ENCODE results near the gene RYK.
A peak's percentile ranks its signal among the peaks of the same experiment; 100 is the strongest.
"Not testable (repeated sequence)": the region's sequence is repeated elsewhere in the genome, so short reads cannot be mapped to it uniquely, and the experiment has no call there.

The RYK gene

DNA sequence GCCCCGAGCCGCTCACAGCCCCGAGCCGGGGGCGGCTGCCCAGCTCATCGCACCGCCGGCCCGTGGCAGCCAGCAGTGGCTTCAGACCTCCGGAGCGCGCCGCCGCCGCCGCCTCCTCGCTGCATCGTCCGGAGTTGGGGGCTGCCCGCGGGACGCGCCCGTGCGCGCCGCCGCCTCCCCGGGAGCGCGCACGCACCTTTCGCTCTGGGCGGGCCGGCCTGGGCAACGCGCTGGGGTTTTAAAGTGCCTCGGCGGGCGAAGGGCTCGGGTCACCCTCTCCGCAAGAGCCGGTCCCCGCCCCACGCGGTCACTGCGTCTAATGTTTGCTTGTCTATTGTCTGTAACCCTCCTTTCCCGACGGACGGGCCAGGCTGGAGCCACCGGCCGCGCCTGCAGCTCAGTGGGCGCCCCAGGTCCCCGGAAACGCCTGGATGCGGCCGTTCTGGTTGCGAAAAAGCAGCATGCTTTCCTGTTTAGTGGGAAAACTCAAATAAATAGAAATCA, at the start of gene RYK:
Gene RYK, minus strand, starts transcription at position 143 of the 504 bp plus-strand sequence. CDS start 205 bp downstream, outside the sequence.
- peak within 1 kb of the TSS; percentile 81 for H3K27ac ChIP-seq
- DNase-seq (ENCODE audit: low read depth, low spot score) = no peak

DNA sequence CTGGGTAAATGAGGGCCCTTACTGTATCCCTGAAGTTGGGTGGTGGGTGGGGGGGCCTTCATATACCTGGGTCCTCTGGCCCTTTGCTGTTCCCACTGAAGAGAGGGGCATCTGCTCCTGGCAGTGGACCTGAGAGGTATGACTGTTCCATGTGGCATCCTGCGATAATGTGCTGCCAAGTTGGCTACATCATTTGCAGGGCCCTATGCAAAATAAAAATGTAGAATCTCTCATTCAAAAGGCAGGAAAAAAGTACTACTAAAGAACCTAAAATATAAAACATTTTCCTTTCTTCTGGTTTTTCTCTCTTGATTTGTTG, 49.2 kb upstream of the RYK start:
- no peak overlapping the region for H3K27ac ChIP-seq
- DNase-seq (ENCODE audit: low read depth, low spot score) = no peak

DNA sequence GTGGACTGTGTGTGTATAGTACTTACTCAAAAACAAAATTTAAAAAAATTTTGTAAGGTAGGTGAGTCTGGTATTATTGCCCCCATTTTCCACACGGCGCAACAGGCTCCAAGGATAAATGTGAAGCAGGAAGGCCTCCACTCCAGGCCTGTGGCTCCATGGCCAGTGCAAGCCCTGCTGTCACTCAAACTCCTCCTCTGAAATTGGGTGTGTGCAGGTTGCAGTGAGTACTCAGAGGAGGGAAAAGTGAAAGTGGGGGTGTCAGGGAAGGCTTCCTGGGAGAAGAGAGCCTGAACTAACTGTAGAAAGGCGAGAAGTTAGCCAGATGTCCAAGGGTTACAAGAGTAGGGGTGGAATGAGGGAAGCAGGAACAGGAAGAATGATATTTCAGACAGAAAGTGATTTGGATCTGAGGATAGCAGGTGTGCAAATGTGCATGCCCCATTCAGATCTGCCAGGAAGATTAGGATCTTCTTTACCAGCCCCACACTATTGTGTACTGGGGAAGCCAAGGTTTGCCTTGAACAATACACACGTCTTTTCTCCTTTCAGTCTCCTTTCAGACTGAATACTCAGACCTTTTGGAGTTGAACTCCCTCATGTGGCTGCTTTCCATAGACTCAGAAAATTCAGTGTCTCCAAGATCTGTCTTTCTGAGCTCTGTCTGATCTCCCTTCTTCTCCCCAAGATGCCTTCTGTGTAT, 48.7 kb upstream of the RYK start:
- no peak overlapping the region for H3K27ac ChIP-seq
- DNase-seq (ENCODE audit: low read depth, low spot score) = no peak

DNA sequence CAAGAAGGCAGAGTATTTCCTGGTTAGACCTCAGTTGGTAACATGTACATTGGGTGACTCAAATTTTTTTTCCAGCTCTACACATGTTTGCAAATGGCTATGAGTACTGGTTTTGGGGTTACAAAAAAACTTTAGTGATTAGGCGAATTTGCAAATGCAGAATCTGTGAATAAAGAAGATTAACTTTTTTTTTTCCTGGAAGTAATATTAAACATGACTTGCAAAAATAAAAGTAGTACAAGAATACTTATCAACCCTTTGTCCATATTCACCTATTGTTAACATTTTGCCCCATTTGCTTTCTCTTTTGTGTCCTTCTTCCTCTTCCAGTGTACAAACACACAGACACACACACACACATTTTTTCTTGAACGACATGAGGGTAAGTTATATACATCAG, 47.6 kb upstream of the RYK start:
- H3K27ac ChIP-seq = no peak overlapping the region
- no peak for DNase-seq (ENCODE audit: low read depth, low spot score)

GRCh38 chr3:134296616-134297015, 46.0 kb upstream of the RYK start:
- no peak overlapping the region for H3K27ac ChIP-seq
- no peak for DNase-seq (ENCODE audit: low read depth, low spot score)

DNA sequence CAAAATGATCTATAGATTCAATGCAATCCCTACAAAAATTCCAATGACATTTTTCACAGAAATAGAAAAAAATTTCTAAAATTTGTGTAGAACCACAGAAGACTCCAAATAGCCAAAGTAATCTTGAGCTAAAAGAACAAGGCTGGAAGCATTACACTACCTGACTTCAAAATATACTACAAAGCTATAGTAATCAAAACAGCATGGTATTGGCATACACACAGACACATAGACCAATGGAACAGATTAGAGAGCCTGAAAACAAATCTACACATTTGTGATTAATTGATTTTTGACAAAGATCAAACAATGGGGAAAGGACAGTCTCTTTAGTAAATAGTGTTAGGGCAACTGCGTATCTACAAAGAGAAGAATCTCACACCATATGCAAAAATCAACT, 45.3 kb upstream of the RYK start:
- DNase-seq (ENCODE audit: low read depth, low spot score) = no peak
- H3K27ac ChIP-seq = no peak overlapping the region

DNA sequence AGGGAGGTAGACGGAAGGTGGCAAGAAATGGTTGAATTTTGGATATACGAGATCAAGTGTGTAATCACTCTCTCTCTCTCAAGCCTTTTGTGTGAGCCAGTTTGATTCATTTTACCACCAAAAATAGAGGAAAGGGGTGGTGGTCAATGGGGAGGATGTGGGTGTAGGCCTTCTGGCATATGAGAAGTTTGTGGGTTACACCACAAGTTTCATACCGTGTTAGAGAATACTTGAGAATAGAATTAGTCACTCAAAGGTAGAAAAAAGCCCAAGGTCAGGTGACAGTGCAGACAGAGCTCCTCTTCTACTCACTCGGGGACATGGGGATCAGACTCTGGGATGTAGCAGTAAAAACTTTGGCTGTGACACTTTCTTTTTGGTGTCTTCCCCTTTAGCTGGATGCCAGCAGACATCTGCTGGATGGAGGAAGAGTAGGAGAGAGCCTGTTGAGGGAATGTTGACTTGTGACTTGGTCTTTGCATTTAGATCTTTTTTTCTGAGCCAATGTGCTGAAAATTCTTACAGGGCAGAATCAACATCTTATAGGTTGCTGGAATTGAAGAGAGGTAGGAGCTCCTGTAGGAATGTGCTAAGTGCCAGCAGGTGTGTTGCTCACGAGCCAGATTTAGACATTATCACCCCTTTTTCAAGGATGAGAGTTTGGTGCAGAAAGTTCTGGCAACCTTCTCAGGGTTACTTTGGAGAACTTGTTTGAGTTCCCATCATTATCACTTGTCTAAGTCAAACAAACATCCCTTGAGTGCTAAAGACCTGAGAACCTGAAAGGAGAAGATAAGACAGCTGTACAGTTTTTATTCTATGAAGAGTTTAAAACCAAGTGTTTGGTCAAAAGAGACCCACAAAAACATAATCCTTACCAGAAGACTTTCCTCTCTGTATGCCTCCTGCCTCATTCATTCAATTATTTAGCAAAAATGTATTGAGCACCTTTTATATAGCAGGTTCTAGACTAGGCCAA, 43.9 kb upstream of the RYK start:
- DNase-seq (ENCODE audit: low read depth, low spot score) = no peak
- no peak overlapping the region for H3K27ac ChIP-seq

DNA sequence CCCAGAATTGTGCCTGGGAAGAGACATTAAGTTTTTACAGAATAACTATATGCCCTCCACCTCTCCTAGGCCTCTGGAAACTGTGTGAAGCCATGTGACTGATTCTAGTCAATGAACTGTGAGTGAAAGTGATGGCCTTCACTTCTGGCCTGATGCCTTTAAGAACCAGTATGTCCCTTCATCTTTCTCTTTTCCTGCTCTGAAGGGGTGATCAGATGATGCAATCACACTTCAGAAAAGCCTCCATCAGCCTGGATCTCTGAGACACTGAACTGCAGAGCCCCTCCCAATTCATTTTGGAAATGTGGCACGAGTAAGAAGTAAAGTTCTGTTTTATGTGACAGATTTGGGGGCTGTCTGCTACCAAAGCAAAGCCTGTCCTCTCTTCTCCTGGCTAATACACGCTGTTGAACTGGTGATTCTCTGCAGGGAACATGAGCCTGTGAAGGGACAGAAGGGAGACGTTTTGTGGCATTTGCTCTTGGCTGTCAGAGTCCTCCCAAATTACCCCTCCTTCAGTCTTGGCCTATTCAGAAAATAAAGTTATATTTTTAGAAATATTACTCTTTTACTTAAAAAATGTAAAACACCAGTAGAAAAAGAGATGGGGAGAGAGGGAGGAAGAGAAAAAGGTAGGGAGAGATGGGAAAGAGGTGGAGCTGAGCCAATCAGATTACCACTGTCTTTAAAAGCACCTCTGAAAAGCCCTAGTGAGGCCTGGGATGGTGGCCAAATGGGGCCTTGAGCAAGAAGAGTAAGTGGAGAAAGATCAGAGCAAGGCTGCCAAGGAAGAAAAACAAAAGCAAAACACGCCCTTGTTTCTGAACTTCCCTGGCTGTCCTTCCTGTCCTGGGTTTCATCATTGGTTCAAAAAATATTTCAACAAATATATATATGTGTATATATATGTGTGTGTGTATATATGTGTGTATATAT, 40.9 kb upstream of the RYK start:
- no peak for DNase-seq (ENCODE audit: low read depth, low spot score)
- H3K27ac ChIP-seq = no peak overlapping the region

DNA sequence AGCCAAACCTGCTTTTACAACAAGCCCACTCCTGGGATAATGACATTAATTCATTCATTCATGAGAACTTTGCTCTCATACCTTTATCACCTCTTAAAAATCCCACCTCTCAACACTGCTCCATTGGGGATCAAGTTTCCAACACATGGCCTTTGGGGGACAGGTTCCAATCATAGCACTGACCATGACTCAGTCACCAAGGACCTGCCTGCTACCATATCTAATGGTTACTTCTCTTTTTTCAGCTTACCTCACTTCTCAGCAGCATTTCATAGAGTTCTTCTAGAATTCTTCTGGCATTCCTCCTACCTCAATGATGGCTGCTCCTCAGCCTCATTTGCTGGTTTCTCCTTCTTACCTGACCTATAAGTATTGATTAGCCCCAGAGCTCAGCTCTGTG, 36.9 kb upstream of the RYK start:
- no peak overlapping the region for H3K27ac ChIP-seq
- DNase-seq (ENCODE audit: low read depth, low spot score) = no peak

- no peak for DNase-seq (ENCODE audit: low read depth, low spot score)
These were observed 33.8 kb upstream of the RYK start for GRCh38 chr3:134284438-134284837.

DNA sequence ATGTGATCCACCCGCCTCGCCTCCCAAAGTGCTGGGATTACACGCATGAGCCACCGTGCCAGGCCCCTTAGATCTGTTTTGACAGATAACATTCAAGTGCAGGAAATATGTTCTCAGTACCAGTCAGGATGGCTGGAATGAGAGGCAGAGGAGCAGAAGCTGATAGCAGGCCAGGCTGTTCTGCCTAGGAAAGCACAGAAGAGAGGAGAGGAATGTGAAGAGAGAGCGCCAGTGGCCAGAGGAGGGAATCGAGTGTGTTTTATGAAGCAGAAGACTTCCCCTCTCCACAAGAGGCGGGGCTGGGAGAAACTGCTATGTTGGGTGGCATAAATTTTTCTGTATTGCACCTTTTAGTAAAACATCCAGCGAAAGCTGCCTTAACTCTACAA, 32.0 kb upstream of the RYK start:
- no peak overlapping the region for H3K27ac ChIP-seq
- no peak for DNase-seq (ENCODE audit: low read depth, low spot score)

More at GRCh38 chr3:134284438-134284837, 33.8 kb upstream of the RYK start:
- no peak overlapping the region for H3K27ac ChIP-seq

DNA sequence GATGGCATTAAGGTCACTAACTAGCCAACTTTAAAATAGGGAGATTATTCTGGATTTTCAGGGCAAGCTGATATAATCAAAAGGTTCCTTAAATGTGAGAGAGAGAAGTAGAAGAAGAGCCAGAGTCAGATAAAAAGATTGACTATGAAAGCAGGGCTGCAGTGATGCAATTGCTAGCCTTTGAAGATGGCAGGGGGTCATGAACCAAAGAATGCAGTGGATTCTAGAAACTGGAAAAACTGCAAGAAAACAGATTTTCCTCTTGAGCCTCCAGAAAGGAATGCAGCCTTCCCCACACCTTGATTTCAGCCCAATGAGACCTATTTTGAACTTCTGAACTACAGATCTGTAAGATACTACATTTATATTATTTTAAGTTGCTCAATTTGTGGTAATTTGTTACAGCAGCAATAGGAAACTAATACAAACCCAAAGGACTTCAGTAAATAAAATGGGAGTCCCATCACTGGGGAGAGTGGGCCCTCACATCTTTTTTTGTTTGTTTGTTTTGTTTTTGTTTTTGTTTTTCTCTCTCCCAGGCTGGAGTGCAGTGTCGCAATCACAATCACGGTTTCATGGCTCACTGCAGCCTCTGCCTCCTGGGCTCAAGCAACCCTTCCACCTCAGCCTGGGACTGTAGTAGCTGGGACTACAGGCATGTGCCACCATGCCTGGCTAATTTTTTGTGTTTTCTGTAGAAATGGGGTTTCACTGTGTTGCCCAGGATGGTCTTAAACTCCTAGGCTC, 31.4 kb upstream of the RYK start:
- DNase-seq (ENCODE audit: low read depth, low spot score) = no peak
- no peak overlapping the region for H3K27ac ChIP-seq

- no peak for DNase-seq (ENCODE audit: low read depth, low spot score)
- no peak overlapping the region for H3K27ac ChIP-seq
These were observed 28.8 kb upstream of the RYK start for GRCh38 chr3:134279466-134279865.

DNA sequence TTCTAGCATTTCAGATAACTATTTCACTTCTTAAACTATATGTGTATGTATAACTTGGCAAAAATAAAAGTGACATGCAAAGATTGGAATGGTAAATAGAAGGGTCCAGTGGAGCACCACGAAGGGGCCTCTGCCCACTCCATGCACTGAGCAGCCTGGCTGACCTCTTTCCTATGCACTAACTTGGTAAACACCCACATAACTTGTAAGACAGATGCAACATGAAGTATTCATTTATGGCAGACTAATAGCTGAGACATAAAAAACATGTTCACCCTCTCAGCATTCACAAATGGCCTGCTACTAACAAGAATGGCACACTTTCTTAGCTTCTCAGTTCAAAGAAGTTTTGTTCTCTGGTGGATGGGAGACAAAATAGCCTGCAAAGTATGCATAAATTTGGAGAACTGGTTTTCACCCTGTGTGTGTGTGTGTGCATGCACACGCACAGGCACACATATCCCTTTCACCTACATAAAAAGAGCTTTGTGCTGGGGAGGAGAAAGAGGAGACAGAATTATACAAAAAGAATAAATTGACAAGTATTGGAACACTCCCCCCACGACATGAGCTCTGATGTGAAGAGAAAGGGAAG, 26.5 kb upstream of the RYK start:
- DNase-seq (ENCODE audit: low read depth, low spot score) = no peak
- no peak overlapping the region for H3K27ac ChIP-seq

- no peak overlapping the region for H3K27ac ChIP-seq
- no peak for DNase-seq (ENCODE audit: low read depth, low spot score)
These were observed 25.4 kb upstream of the RYK start for GRCh38 chr3:134276086-134276485.

GRCh38 chr3:134275110-134275509, 24.5 kb upstream of the RYK start:
- DNase-seq (ENCODE audit: low read depth, low spot score) = not testable (repeated sequence)

GRCh38 chr3:134274571-134274970, 23.9 kb upstream of the RYK start:
- no peak overlapping the region for H3K27ac ChIP-seq
- no peak for DNase-seq (ENCODE audit: low read depth, low spot score)

More at GRCh38 chr3:134275110-134275509, 24.5 kb upstream of the RYK start:
- H3K27ac ChIP-seq = not testable (repeated sequence)

DNA sequence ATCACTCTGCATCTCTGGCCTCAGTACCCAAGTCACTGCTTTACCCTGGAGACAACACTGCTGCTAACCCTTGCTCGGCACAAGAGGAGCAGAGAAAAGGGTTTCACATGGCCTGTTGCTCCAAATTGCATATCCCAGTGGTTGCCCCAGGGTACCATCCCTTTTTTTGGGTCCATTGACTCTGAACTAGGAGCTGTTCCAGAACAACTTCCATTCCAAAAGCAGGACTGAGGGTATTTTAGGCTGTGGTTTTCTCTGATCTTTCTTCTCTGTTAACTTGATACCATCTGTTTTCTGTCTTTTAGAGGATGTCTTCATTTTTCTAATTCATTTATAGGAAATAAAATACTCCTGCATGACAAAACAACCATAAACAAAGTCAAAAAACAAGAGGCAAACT, 17.3 kb upstream of the RYK start:
- no peak for DNase-seq (ENCODE audit: low read depth, low spot score)
- H3K27ac ChIP-seq = no peak overlapping the region

GRCh38 chr3:134260987-134261386, 10.3 kb upstream of the RYK start:
- no peak for DNase-seq (ENCODE audit: low read depth, low spot score)
- peak overlapping the region; percentile 37 for H3K27ac ChIP-seq

Measured in epithelial cell of prostate (primary cell).